ENCODE measurements around the gene SUCLG2. TPM values are rescaled to one million over a fixed set of nuclear protein-coding genes. Genes with fewer than 3 reads are reported as not detected.

Gene SUCLG2
- total RNA-seq, 1 donor from 2014 or later, result 104 TPM

- no peak for DNase-seq (ENCODE audit: low spot score)
Observed at GRCh38 chr3:67517781-67518180, 136.6 kb downstream of the SUCLG2 start.

- no peak for DNase-seq (ENCODE audit: low spot score)
Observed at GRCh38 chr3:67516496-67516895, 137.9 kb downstream of the SUCLG2 start.

GRCh38 chr3:67515778-67516177 lies 138.6 kb downstream of the SUCLG2 start:
- DNase-seq (ENCODE audit: low spot score), result no peak

- no peak for DNase-seq (ENCODE audit: low spot score)
Observed at GRCh38 chr3:67509471-67510075, 144.8 kb downstream of the SUCLG2 start.

DNA sequence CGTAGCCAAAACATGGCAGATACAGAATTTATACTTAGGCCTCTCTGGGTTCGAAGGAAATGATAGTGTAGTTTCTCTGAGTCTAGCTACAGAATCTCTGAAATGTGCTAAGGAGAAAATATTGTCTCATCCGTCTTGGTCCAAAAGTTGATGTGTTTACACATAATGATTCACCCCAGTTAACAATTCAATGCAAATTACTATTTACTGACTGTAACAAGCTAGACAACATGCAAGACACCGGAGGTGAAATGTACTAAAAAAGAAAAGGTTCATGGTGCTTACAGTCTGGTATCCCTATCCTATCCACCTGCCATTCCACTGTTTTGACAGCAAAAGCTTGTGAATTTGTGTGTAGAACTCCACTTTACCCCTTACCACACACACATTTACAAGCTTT lies 146.8 kb downstream of the SUCLG2 start:
- no peak for DNase-seq (ENCODE audit: low spot score)

- DNase-seq (ENCODE audit: low spot score), result no peak
Observed at GRCh38 chr3:67500709-67501108, 153.7 kb downstream of the SUCLG2 start.

DNA sequence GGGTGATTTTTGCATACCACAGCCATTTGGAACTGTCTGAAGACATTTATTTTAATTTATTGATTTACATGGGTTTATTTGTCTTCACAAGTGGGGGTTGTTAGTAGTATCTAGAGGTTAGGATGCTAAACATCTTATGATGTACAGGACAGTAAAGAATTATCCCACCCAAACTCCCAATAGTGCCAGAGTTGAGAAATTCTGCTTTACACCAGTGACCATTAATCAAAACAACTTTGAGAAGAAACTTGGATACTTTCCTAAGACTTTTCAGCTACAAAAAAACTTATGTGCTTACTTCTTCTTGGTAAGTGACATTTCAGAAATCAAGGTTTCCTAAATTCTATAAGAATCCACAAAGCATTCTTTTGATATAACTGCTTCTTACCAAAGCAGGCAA lies 156.7 kb downstream of the SUCLG2 start:
- DNase-seq (ENCODE audit: low spot score), result no peak

DNA sequence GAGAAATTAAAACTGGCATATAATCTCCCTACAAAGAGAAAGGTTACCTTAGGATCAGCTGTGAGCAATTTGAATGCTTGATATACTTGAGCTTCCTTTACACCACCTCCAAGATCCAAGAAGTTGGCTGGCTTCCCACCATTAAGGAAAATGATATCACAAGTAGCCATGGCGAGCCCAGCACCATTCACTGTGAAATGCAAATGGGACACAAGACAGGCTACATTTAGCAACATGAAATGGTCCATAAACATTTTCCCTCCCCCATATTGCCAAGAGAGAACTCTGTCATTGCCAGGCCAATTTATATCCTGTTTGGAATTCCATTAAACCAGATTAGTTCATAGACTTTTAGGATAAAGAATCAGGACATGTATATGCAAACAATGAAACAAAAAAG lies 158.7 kb downstream of the SUCLG2 start:
- DNase-seq (ENCODE audit: low spot score), result peak; percentile 22

GRCh38 chr3:67493808-67494207 lies 160.6 kb downstream of the SUCLG2 start:
- DNase-seq (ENCODE audit: low spot score), result no peak

- no peak for DNase-seq (ENCODE audit: low spot score)
Observed at GRCh38 chr3:67490658-67491057, 163.8 kb downstream of the SUCLG2 start.

DNA sequence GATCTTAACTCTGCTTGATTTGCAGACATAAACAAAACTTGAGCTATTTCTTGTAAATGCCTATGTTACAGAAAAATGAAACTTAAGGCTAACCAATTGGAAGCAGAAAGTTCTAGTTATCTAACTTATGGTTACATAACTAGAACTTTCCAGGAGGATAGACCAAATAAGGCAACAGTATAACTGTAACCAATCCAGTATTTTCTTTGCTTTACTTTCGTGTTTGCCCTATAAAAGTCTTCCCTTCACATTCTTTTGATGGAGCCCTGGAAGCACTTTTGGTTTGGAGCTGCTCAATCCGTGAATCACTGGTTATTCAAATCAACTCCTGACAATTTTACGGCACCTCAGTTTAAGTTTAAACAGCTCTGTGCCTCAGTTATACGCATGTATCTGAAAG lies 164.6 kb downstream of the SUCLG2 start:
- no peak for DNase-seq (ENCODE audit: low spot score)

- DNase-seq (ENCODE audit: low spot score), result no peak
Observed at GRCh38 chr3:67487564-67488114, 166.8 kb downstream of the SUCLG2 start.

GRCh38 chr3:67486883-67487282 lies 167.5 kb downstream of the SUCLG2 start:
- no peak for DNase-seq (ENCODE audit: low spot score)

DNA sequence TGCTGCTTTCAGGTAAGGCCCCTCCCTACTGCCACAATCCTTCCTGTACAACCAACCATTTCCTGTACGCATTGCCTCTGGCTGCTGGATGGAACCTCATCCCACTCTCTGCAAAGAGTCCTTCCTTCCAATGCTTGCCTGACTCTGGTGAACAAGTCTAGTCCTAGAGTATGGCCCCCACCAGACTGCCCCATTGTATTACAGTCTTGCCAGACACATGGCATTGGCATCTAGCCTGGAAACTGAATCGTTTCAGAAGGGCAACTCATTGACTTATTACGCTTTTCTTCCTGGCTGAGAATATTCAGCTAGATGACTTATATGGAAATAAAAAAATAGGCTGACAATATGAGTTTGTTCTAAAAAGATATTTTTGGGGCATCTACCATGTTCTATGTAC lies 170.3 kb downstream of the SUCLG2 start:
- DNase-seq (ENCODE audit: low spot score), result no peak

- no peak for DNase-seq (ENCODE audit: low spot score)
Observed at GRCh38 chr3:67481126-67481525, 173.3 kb downstream of the SUCLG2 start.

- no peak for DNase-seq (ENCODE audit: low spot score)
Observed at GRCh38 chr3:67478423-67478822, 176.0 kb downstream of the SUCLG2 start.

DNA sequence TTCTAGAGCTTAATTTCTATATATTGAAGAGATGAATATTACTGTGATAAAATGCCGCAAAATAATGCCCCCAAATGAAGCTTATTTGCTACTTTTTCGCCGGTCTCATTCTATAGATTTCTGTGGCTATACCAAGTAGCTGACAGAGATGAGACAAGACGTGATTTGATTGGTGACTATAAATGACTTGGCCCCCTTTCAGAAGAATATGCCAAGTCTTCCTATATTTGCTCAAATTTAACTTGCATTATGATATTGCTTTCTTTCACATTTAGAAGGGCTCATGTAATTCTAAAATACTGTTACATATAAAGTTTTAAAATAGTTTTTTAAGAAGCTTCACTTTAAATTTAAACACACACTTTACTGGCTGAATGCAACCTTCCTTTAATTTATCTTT lies 180.1 kb downstream of the SUCLG2 start:
- DNase-seq (ENCODE audit: low spot score), result no peak

DNA sequence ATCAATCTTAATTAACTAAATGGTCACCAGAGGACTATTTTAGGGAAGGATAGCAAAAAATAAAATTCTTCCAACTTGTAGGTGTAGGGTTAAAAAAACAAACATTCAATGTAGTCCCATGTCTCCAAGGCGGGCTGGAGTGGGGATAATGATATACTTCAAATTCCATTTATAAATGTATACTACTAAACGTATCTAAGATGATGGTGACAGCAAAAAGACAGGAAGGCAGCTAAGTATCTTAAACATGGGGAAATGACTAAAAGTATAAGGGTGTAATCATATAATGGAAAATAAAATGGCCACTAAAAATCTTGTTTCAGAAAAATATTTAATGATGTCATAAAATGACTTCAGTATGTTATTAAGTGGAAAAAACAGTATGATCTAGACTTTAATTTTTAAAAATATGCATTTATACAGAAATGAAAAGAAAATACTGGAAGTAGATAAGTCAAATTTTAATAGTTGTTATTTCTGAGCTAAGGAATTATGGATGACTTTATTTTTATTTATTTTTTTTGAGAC lies 181.7 kb downstream of the SUCLG2 start:
- DNase-seq (ENCODE audit: low spot score), result no peak

GRCh38 chr3:67470207-67470606 lies 184.2 kb downstream of the SUCLG2 start:
- DNase-seq (ENCODE audit: low spot score), result no peak

GRCh38 chr3:67468511-67468910 lies 185.9 kb downstream of the SUCLG2 start:
- DNase-seq (ENCODE audit: low spot score), result no peak

GRCh38 chr3:67463656-67464055 lies 190.8 kb downstream of the SUCLG2 start:
- no peak for DNase-seq (ENCODE audit: low spot score)

- no peak for DNase-seq (ENCODE audit: low spot score)
Observed at GRCh38 chr3:67462187-67462586, 192.2 kb downstream of the SUCLG2 start.

DNA sequence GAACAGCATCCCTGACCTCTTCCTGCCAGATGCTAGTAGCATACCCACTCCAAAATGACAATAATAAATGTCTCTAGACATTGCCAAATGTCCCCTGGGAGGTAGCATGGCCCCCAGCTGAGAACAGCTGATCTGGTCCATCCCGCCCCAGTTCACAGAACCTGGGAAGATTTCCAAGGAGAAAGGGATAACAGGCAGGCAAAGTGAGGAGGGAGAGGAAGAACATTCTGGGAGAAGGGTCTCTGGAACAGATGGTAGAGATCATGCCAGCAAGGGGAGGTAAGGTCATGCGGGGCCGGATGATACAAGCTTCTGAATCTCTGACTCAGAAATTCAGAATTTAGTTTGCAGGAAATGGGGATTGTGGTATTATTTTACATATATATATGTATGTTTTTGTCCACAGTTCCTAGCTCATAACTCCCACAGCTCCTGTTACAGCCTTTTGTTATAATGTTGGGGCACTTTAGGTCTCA lies 192.7 kb downstream of the SUCLG2 start:
- no peak for DNase-seq (ENCODE audit: low spot score)
